ENCODE results near the gene FUT2.
"Not testable (repeated sequence)": the region's sequence is repeated elsewhere in the genome, so short reads cannot be mapped to it uniquely, and the experiment has no call there.

The FUT2 gene

GRCh38 chr19:48676887-48677286, 18.9 kb upstream of the FUT2 start:
- no peak for TF ChIP-seq CTCF (IDR thresholded peaks at IDR 0.05; ENCODE audit: low read depth, low read length)
- no peak for DNase-seq (ENCODE audit: extremely low read depth, low read depth)

- no peak for TF ChIP-seq CTCF (IDR thresholded peaks at IDR 0.05; ENCODE audit: low read depth, low read length)
- no peak for DNase-seq (ENCODE audit: extremely low read depth, low read depth)
Measured at GRCh38 chr19:48678201-48678600, 17.6 kb upstream of the FUT2 start.

- not testable (repeated sequence) for DNase-seq (ENCODE audit: extremely low read depth, low read depth)
Measured at GRCh38 chr19:48680006-48680405, 15.8 kb upstream of the FUT2 start.

- TF ChIP-seq CTCF (IDR thresholded peaks at IDR 0.05; ENCODE audit: low read depth, low read length), result no peak
- no peak for DNase-seq (ENCODE audit: extremely low read depth, low read depth)
Measured at GRCh38 chr19:48680436-48681126, 15.2 kb upstream of the FUT2 start.

GRCh38 chr19:48681127-48681470, 14.7 kb upstream of the FUT2 start:
- DNase-seq (ENCODE audit: extremely low read depth, low read depth), result no peak
- no peak for TF ChIP-seq CTCF (IDR thresholded peaks at IDR 0.05; ENCODE audit: low read depth, low read length)

GRCh38 chr19:48683349-48683748, 12.4 kb upstream of the FUT2 start:
- DNase-seq (ENCODE audit: extremely low read depth, low read depth), result no peak
- no peak for TF ChIP-seq CTCF (IDR thresholded peaks at IDR 0.05; ENCODE audit: low read depth, low read length)

- TF ChIP-seq CTCF (IDR thresholded peaks at IDR 0.05; ENCODE audit: low read depth, low read length), result no peak
- DNase-seq (ENCODE audit: extremely low read depth, low read depth), result no peak
Measured at GRCh38 chr19:48685583-48685982, 10.2 kb upstream of the FUT2 start.

GRCh38 chr19:48686088-48686487, 9.7 kb upstream of the FUT2 start:
- DNase-seq (ENCODE audit: extremely low read depth, low read depth), result no peak
- no peak for TF ChIP-seq CTCF (IDR thresholded peaks at IDR 0.05; ENCODE audit: low read depth, low read length)

- DNase-seq (ENCODE audit: extremely low read depth, low read depth), result not testable (repeated sequence)
Measured at GRCh38 chr19:48686637-48687036, 9.1 kb upstream of the FUT2 start.

Measured in AG09319 (cell line).